Spleen (tissue), 11 donors: Measurements from ENCODE around the gene TMEM203. TPM values are rescaled to one million over a fixed set of nuclear protein-coding genes. Genes with fewer than 3 reads are reported as not detected.

ENCODE experiments used
- DNase-seq: peaks from one replicate; pipeline ENCODE4 v3.0.0-alpha.2; 2020
- H3K27ac ChIP-seq, 8 donors: fragments of 200-600 bp; sonication (generic) in 7 of 8; 1 replicate in 4 of 8; 2 replicates in 4 of 8; pipeline versions ENCODE4 v1.5.0 to v1.8.0; 2016 to 2021; ENCODE audit warnings: inconsistent platforms in 4 of 8, mild to moderate bottlenecking in 4 of 8, moderate library complexity in 1 of 8
- H3K27me3 ChIP-seq, 7 donors: fragments of 200-600 bp; sonication (generic) in 6 of 7; replicated peaks in 1 of 7; 1 replicate in 4 of 7; 2 replicates in 3 of 7; pipeline versions ENCODE4 v1.5.0 to v1.8.0; 2016 to 2021; ENCODE audit warnings: inconsistent platforms in 3 of 7, mild to moderate bottlenecking in 1 of 7
- H3K36me3 ChIP-seq, 6 donors: fragments of 200-600 bp; sonication (generic) in 5 of 6; 1 replicate in 4 of 6; 2 replicates in 2 of 6; pipeline versions ENCODE4 v1.5.0 to v1.8.0; 2016 to 2021; ENCODE audit warnings: inconsistent platforms in 2 of 6
- H3K4me1 ChIP-seq, 6 donors: fragments of 200-600 bp; sonication (generic) in 5 of 6; 1 replicate in 3 of 6; 2 replicates in 3 of 6; pipeline versions ENCODE4 v1.5.0 to v1.8.0; 2016 to 2021; ENCODE audit warnings: inconsistent platforms in 3 of 6
- H3K4me3 ChIP-seq, 8 donors: fragments of 200-600 bp; sonication (generic) in 7 of 8; 1 replicate in 4 of 8; 2 replicates in 4 of 8; pipeline versions ENCODE4 v1.5.0 to v1.8.0; 2016 to 2021; ENCODE audit warnings: inconsistent platforms in 4 of 8, mild to moderate bottlenecking in 4 of 8, moderate library complexity in 2 of 8
- H3K9me3 ChIP-seq, 8 donors: fragments of 200-600 bp; sonication (generic) in 7 of 8; 1 replicate in 4 of 8; 2 replicates in 4 of 8; pipeline versions ENCODE4 v1.5.0 to v1.8.0; 2016 to 2021; ENCODE audit warnings: inconsistent platforms in 4 of 8
- POLR2A ChIP-seq, 3 donors: fragments of 450-650 bp; IDR thresholded peaks; one replicate each; pipeline ENCODE4 v1.5.1; 2017; ENCODE audit warnings: antibody characterized with exemption in 3 of 3, mild to moderate bottlenecking in 1 of 3
- POLR2AphosphoS5 ChIP-seq, 3 donors: sonication (generic); formaldehyde crosslinking; IDR thresholded peaks; one replicate each; pipeline ENCODE4 v1.5.1; 2017; ENCODE audit warnings: antibody characterized with exemption in 3 of 3
- WGBS, 5 donors: extraction: QIAGEN DNeasy Blood & Tissue Kit in 3 of 5; methylation state at CpG; one replicate each; pipeline versions ENCODE4 v1.1.5 to v1.1.7; 2013 to 2018; 5-methylcytosine and 5-hydroxymethylcytosine counted together
- intact Hi-C: fragments of 100-400 bp; cut with DNase I; formaldehyde crosslinking; loops from one replicate; pipeline ENCODE4 v1.15.0; 2023; ENCODE audit warnings: low total_unique reads
- polyA plus RNA-seq, 3 donors: library from polyadenylated mRNA; stranded (reverse); fragments of 200-250 nt; gene quantifications; one replicate each; pipeline ENCODE4 v1.2.1, GENCODE V29; 2013
- total RNA-seq, 7 donors: library from RNA; depleted of rRNA in 3 of 7; stranded (reverse); fragments of >200 nt in 3 of 7; fragmentation: NEBNext Ultra II Directional in 4 of 7; extraction: Animal tissue kit (Norgen Biotek cat#: 25700) in 4 of 7; gene quantifications; one replicate each; pipeline versions ENCODE4 v1.1.0 to v1.2.1, GENCODE V29; 2016 to 2021
- TF ChIP-seq, protein P1 (sequence below), 11 experiments: fragments of 200-600 bp in 7 of 11; fragments of 450-650 bp in 4 of 11; sonication (generic) in 4 of 11; IDR thresholded peaks in 8 of 11; conservative IDR thresholded peaks in 3 of 11; 1 replicate in 7 of 11; 2 replicates in 4 of 11; pipeline versions ENCODE4 v1.4.0 to v1.8.0; 2016 to 2021; ENCODE audit warnings: antibody characterized with exemption in 11 of 11, inconsistent platforms in 4 of 11, mild to moderate bottlenecking in 1 of 11
- donor health status: healthy with polysubstance abuse.
- donor health status: DM: no; HTN: no; CAD: no; lungs with moderate emphysema.
- donor health status: DM: no; HTN: no; CAD: no.
- donor health status: Bipolar disorder and iron deficiency.
- donor health status: healthy.
- donor health status: DM: no; HTN: no; CAD: no.
- donor health status: DM: yes; HTN: yes; CAD: no.

The TMEM203 gene
- total and polyA plus RNA-seq, 10 donors: 28.4 to 50.1 (median 36.0) TPM

DNA sequence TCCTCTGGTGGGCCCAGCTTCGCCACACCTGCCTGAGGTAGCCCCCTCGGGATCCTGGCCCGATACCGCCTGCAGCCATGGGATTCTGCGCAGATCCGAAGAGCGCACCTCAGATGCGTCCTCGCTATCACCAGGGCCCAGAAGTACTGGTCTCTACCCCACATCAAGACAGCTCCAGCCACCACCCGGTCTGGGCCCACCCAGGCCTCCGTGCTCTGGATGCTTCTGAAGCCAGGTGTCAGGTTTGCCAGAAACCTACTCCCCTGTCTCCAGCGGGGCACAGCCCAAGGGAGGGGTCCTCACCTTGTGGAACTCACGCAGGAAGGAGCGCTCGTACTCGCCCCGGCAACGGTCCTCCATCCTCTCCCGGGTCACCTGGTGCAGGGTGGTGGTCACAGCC, 19.5 kb downstream of the TMEM203 start:
- Histone ChIP-seq H3K27me3 (no peaks in the 10 kb centered on the region), H3K4me3 (no peak overlapping the region), H3K36me3 (peaks cover 0 to 81% (median 62%) of the 10 kb centered on the region in 6 donors), H3K4me1 (peaks cover 29 to 61% (median 48%) of the 10 kb centered on the region in 6 donors), H3K27ac (no peak overlapping the region), H3K9me3 (no peaks in the 10 kb centered on the region)
- intact Hi-C loops: no loop called here
- no peak for DNase-seq
- WGBS, 5 donors: 93 to 98% (median 97%) methylated on average over 11 to 19 of the region's 19 CpGs
- no peak for TF ChIP-seq POLR2A (IDR thresholded peaks at IDR 0.05)
- TF ChIP-seq, protein P1, sequence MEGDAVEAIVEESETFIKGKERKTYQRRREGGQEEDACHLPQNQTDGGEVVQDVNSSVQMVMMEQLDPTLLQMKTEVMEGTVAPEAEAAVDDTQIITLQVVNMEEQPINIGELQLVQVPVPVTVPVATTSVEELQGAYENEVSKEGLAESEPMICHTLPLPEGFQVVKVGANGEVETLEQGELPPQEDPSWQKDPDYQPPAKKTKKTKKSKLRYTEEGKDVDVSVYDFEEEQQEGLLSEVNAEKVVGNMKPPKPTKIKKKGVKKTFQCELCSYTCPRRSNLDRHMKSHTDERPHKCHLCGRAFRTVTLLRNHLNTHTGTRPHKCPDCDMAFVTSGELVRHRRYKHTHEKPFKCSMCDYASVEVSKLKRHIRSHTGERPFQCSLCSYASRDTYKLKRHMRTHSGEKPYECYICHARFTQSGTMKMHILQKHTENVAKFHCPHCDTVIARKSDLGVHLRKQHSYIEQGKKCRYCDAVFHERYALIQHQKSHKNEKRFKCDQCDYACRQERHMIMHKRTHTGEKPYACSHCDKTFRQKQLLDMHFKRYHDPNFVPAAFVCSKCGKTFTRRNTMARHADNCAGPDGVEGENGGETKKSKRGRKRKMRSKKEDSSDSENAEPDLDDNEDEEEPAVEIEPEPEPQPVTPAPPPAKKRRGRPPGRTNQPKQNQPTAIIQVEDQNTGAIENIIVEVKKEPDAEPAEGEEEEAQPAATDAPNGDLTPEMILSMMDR (IDR thresholded peaks at IDR 0.05 in 8 of 11, conservative IDR thresholded peaks at IDR 0.05 in 3 of 11): no peak
- TF ChIP-seq POLR2AphosphoS5 (IDR thresholded peaks at IDR 0.05): no peak

GRCh38 chr9:137184881-137185660, 20.4 kb downstream of the TMEM203 start:
- Histone ChIP-seq H3K9me3 (no peaks in the 10 kb centered on the region), H3K36me3 (peaks cover 0 to 81% (median 63%) of the 10 kb centered on the region in 6 donors), H3K27me3 (no peaks in the 10 kb centered on the region), H3K27ac (no peak overlapping the region), H3K4me3 (no peak overlapping the region), H3K4me1 (peaks cover 26 to 52% (median 40%) of the 10 kb centered on the region in 6 donors)
- no peak for DNase-seq
- intact Hi-C loops: no loop called here
- 94 to 97% (median 95%) methylated on average over 46 to 48 of the region's 48 CpGs for WGBS, 5 donors
- TF ChIP-seq POLR2AphosphoS5 (IDR thresholded peaks at IDR 0.05) (no peak), POLR2A (IDR thresholded peaks at IDR 0.05) (no peak)
- TF ChIP-seq, protein P1 (IDR thresholded peaks at IDR 0.05 in 8 of 11, conservative IDR thresholded peaks at IDR 0.05 in 3 of 11): no peak

DNA sequence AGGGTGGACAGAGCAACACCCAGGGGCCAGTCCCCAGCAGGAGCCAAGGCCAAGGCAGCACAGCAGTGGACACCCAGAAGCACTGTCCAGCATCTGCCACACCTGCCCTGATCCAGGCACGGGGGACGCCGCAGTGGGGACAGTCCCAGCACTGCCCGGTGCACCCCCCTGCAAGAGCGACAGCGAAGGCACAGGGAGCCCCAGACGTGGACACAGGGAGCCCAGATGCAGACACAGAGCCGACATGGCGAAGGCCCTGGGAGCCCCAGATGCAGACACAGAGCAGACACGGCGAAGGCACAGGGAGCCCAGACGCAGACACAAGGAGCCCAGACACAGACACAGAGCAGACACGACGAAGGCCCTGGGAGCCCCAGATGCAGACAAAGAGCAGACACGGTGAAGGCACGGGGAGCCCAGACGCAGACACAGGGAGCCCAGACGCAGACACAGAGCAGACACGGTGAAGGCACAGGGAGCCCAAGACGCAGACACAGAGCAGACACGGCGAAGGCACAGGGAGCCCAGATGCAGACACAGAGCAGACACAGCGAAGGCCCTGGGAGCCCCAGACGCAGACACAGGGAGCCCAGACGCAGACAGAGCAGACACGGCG, 21.4 kb downstream of the TMEM203 start:
- Histone ChIP-seq H3K4me3 (no peak overlapping the region), H3K27me3 (no peaks in the 10 kb centered on the region), H3K36me3 (peaks cover 0 to 85% (median 67%) of the 10 kb centered on the region in 6 donors), H3K27ac (no peak overlapping the region), H3K4me1 (peaks cover 16 to 42% (median 31%) of the 10 kb centered on the region in 6 donors), H3K9me3 (no peaks in the 10 kb centered on the region)
- no peak for TF ChIP-seq POLR2AphosphoS5 (IDR thresholded peaks at IDR 0.05)
- no peak for TF ChIP-seq POLR2A (IDR thresholded peaks at IDR 0.05)
- TF ChIP-seq, protein P1 (IDR thresholded peaks at IDR 0.05 in 8 of 11, conservative IDR thresholded peaks at IDR 0.05 in 3 of 11): no peak
- 92 to 97% (median 95%) methylated on average over 21 to 27 of the region's 27 CpGs for WGBS, 5 donors
- DNase-seq: no peak
- intact Hi-C loops: no loop called here

DNA sequence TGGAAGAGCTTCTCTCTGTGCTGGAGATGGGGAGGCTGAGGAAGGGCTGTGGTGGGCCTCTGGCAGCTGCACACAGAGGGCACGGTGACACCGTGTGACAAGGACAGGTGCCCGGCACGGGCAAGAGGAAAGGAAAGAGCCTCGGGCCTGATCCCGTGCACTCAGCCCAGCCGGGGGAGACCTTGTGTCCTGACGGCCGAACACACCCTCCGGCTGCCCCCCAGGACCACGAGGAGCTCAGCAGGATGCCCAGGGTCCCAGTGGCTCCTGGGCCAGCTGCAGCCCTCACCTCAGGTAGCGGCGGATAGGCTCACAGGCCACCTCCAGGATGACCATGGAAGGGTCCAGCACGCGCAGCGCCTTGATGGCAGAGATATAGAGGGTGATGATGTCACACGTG, 22.6 kb downstream of the TMEM203 start:
- peaks cover 16 to 41% (median 28%) of the 10 kb centered on the region in 6 donors for H3K4me1 ChIP-seq
- no peak overlapping the region for H3K4me3 ChIP-seq
- TF ChIP-seq, protein P1 (IDR thresholded peaks at IDR 0.05 in 8 of 11, conservative IDR thresholded peaks at IDR 0.05 in 3 of 11): no peak
- TF ChIP-seq POLR2A (IDR thresholded peaks at IDR 0.05) (no peak), POLR2AphosphoS5 (IDR thresholded peaks at IDR 0.05) (no peak)
- peaks cover 0 to 97% (median 77%) of the 10 kb centered on the region in 6 donors for H3K36me3 ChIP-seq
- DNase-seq: no peak
- no peak overlapping the region for H3K27ac ChIP-seq
- H3K9me3 ChIP-seq: no peaks in the 10 kb centered on the region
- 91 to 96% (median 94%) methylated on average over 11 to 17 of the region's 17 CpGs for WGBS, 5 donors
- H3K27me3 ChIP-seq: no peaks in the 10 kb centered on the region
- intact Hi-C loops: no loop called here
